Measurements from ENCODE around the gene IGHMBP2.

DNA sequence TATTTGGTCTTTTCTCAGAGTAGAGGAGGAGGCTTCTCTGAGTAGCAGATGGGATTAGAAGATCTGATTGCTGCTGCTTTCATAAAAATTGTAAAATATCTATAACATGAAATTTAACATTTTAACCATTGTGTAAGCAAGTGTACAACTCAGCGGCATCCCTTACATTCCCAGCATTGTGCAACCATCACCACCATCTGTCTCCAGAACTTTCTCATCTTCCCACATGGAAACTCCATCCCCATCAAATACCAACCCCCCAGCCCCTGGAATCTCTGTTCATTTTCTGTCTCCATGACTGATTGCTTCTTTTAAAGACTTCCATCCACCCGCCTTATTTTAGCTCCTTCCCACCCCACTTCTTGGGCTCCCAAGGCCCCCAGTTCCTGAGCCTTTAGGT, 44.8 kb downstream of the IGHMBP2 start:
- TF ChIP-seq CTCF (conservative IDR thresholded peaks at IDR 0.05; ENCODE audit: low read depth, low read length), result no peak
- no peak for TF ChIP-seq EZH2 (IDR thresholded peaks at IDR 0.05; ENCODE audit: borderline replicate concordance, low read depth, low read length, poor library complexity, severe bottlenecking)
